ENCODE data around the gene CALHM4. TPM values are rescaled to one million over a fixed set of nuclear protein-coding genes. Genes with fewer than 3 reads are reported as not detected.

The CALHM4 gene
- total RNA-seq, 4 donors from 2014 or later = not detected

- H3K4me1 ChIP-seq = peaks cover 0 to 21% (median 0%) of the 10 kb centered on the region in 3 donors
- intact Hi-C loops (cut with DNase I) = no loop called here
- H3K4me3 ChIP-seq = peak overlapping the region in 1 of 4 donors; percentile 19
- H3K27me3 ChIP-seq = no peaks in the 10 kb centered on the region
- DNase-seq = no peak
- H3K9me3 ChIP-seq = no peaks in the 10 kb centered on the region
- H3K27ac ChIP-seq = no peak overlapping the region
- H3K36me3 ChIP-seq = no peaks in the 10 kb centered on the region
- TF ChIP-seq CTCF (IDR thresholded peaks at IDR 0.05) = peak; percentile 84 to 92 (median 88)
- no peak for TF ChIP-seq POLR2A (IDR thresholded peaks at IDR 0.05)
- WGBS, 2 donors = 51 to 52% methylated on average over 9 of the region's 9 CpGs
Observed at GRCh38 chr6:116561377-116562018, 7.9 kb downstream of the CALHM4 start.

DNA sequence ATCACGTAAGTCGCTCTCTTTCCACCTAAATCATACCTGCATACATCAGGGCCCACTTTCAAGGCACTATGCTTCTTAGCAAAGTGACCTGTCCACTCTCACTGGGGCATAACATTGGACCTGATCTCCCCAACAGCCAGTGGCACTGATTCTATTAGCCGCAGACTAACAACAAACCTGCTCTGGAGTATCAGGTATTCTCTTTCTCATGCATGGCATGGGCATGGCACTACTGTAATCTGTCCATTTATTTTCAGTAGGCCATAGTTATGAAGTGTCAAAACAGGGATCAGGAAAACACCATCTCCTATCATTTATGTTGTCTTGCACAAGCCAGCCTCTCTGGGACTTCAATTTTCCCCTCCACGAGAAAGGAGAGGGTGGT is 8.5 kb downstream of the CALHM4 start:
- Histone ChIP-seq H3K27me3 (no peaks in the 10 kb centered on the region), H3K4me1 (peaks cover 0 to 21% (median 0%) of the 10 kb centered on the region in 3 donors), H3K27ac (no peak overlapping the region), H3K4me3 (no peak overlapping the region), H3K36me3 (no peaks in the 10 kb centered on the region), H3K9me3 (no peaks in the 10 kb centered on the region)
- 88 to 89% methylated on average over 4 of the region's 4 CpGs for WGBS, 2 donors
- DNase-seq = no peak
- intact Hi-C loops (cut with DNase I) = no loop called here
- TF ChIP-seq CTCF (IDR thresholded peaks at IDR 0.05) (no peak), POLR2A (IDR thresholded peaks at IDR 0.05) (no peak)

- intact Hi-C loops (cut with DNase I) = no loop called here
- H3K4me1 ChIP-seq = peaks cover 0 to 20% (median 0%) of the 10 kb centered on the region in 3 donors
- 69 to 77% methylated on average over 3 of the region's 3 CpGs for WGBS, 2 donors
- H3K4me3 ChIP-seq = no peak overlapping the region
- H3K9me3 ChIP-seq = no peaks in the 10 kb centered on the region
- H3K27me3 ChIP-seq = no peaks in the 10 kb centered on the region
- H3K27ac ChIP-seq = no peak overlapping the region
- H3K36me3 ChIP-seq = no peaks in the 10 kb centered on the region
- no peak for DNase-seq
- TF ChIP-seq CTCF (IDR thresholded peaks at IDR 0.05) (no peak), POLR2A (IDR thresholded peaks at IDR 0.05) (no peak)
Observed at GRCh38 chr6:116562614-116563013, 9.1 kb downstream of the CALHM4 start.

DNA sequence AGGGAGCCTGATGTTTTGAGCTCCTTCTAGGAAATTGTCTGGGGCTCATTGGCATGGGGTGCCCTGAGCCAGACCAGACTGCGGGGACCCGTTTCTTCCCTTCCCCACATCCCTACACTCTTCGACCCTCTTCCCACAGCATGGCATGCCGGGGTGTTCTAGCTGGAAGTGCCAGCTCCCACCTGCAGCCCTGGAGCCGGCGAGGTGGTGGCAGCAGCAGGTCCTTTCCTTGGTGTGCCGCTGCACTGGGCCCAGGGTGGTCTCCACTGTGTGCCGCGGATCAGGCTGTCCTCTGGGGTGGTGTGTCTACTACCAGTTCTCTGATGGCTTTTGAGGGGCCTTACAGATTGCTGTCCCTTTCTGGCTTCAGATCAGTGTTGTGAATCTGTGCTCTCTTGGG is 10.3 kb downstream of the CALHM4 start:
- 89 to 90% methylated on average over 2 to 5 of the region's 9 CpGs for WGBS, 2 donors
- Histone ChIP-seq H3K36me3 (no peaks in the 10 kb centered on the region), H3K9me3 (no peaks in the 10 kb centered on the region), H3K4me3 (no peak overlapping the region), H3K27ac (no peak overlapping the region), H3K27me3 (no peaks in the 10 kb centered on the region), H3K4me1 (peaks cover 0 to 16% (median 0%) of the 10 kb centered on the region in 3 donors)
- intact Hi-C loops (cut with DNase I) = no loop called here
- TF ChIP-seq POLR2A (IDR thresholded peaks at IDR 0.05) = no peak
- TF ChIP-seq CTCF (IDR thresholded peaks at IDR 0.05) = no peak
- DNase-seq = no peak

DNA sequence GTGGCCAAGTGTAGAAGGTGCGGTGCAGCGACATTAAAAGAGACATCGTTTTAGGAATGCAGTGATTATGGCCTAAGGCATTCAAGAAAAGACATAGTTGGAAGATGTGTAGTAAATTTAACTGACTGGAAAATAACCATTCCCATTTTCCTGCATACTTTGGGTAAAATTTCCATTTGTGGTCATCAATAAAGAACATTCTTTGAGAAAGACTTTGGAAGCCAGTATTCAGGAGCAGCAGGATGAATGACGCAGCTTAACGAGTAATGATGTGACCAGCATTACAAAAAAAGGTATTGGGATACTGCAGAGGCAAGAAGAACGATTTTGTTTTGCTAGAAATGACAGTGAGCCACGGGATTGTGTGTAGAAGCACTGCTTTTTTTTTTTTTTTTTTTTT is 10.8 kb downstream of the CALHM4 start:
- Histone ChIP-seq H3K4me3 (no peak overlapping the region), H3K4me1 (peaks cover 0 to 21% (median 0%) of the 10 kb centered on the region in 3 donors), H3K9me3 (no peaks in the 10 kb centered on the region), H3K27ac (no peak overlapping the region), H3K36me3 (no peaks in the 10 kb centered on the region), H3K27me3 (no peaks in the 10 kb centered on the region)
- no peak for DNase-seq
- TF ChIP-seq CTCF (IDR thresholded peaks at IDR 0.05) (no peak), POLR2A (IDR thresholded peaks at IDR 0.05) (no peak)
- 67 to 72% methylated on average over 7 of the region's 7 CpGs for WGBS, 2 donors
- intact Hi-C loops (cut with DNase I) = no loop called here

All from esophagus squamous epithelium (tissue), 5 donors.